IMR-90 (cell line): ENCODE results near the gene DEPDC5. TPM values are rescaled to one million over a fixed set of nuclear protein-coding genes. Genes with fewer than 3 reads are reported as not detected.

ENCODE experiments used
- ATAC-seq: fragments of 200-7000 bp; cut with Tn5 transposase; 2 replicates; pipeline ENCODE4 v1.9.1; 2020; ENCODE audit warnings: low read depth, mild to moderate bottlenecking, moderate library complexity
- BruUV-seq: library from RNA; stranded (reverse); fragments of 400-500 nt; replicated peaks from 2 replicates; lab custom pipeline; 2021; lab: Mats Ljungman, UMichigan
- CTCF ChIA-PET: fragments of 300-600 bp; formaldehyde crosslinking; extraction: SDS; loops from one replicate; lab custom pipeline; 2021; ENCODE audit warnings: antibody characterized with exemption; lab: Yijun Ruan, JAX
- POLR2A ChIA-PET: fragments of 300-600 bp; sonication (Branson Sonifier 250); formaldehyde crosslinking; loops from one replicate; lab custom pipeline; 2022; ENCODE audit warnings: antibody characterized with exemption; ENCODE audit not compliant: unreplicated experiment; lab: Charles Lee
- DNase-seq: peaks from one replicate; pipeline ENCODE4 v3.0.0; 2013
- H2AFZ ChIP-seq: replicated peaks from 2 replicates; pipeline ENCODE3; 2013; ENCODE audit warnings: low read length, mild to moderate bottlenecking; ENCODE audit not compliant: poor library complexity
- H2AK5ac ChIP-seq: 2 replicates; pipeline ENCODE4 v1.6.1; 2013; ENCODE audit warnings: low read depth, low read length, inconsistent platforms
- H2AK9ac ChIP-seq: replicated peaks from 2 replicates; pipeline ENCODE3; 2013; ENCODE audit warnings: mild to moderate bottlenecking, low read depth, low read length, moderate library complexity; ENCODE audit not compliant: poor library complexity
- H2BK120ac ChIP-seq: 2 replicates; pipeline ENCODE4 v1.6.1; 2013; ENCODE audit warnings: low read depth, low read length, inconsistent platforms
- H2BK15ac ChIP-seq: 3 replicates; pipeline ENCODE4 v1.6.1; 2013; ENCODE audit warnings: low read depth, low read length, inconsistent platforms
- H2BK20ac ChIP-seq: 2 replicates; pipeline ENCODE4 v1.6.1; 2013; ENCODE audit warnings: low read depth, mild to moderate bottlenecking, inconsistent platforms, low read length, moderate library complexity
- H2BK5ac ChIP-seq: 2 replicates; pipeline ENCODE4 v1.6.1; 2013; ENCODE audit warnings: mild to moderate bottlenecking, low read depth, low read length, inconsistent platforms; ENCODE audit not compliant: poor library complexity, severe bottlenecking
- H3K14ac ChIP-seq: replicated peaks from 2 replicates; pipeline ENCODE4 v1.6.1; 2013; ENCODE audit warnings: low read depth, low read length, inconsistent platforms
- H3K18ac ChIP-seq: 2 replicates; pipeline ENCODE4 v1.6.1; 2013; ENCODE audit warnings: low read depth, low read length, control low read depth
- H3K23ac ChIP-seq: 2 replicates; pipeline ENCODE4 v1.6.1; 2013; ENCODE audit warnings: low read depth, low read length, inconsistent platforms
- H3K27ac ChIP-seq: 2 replicates; pipeline ENCODE4 v1.5.1; 2013; ENCODE audit warnings: mild to moderate bottlenecking, control low read depth, low read length; ENCODE audit not compliant: insufficient read depth
- H3K27me3 ChIP-seq: 2 replicates; pipeline ENCODE4 v1.6.1; 2013; ENCODE audit warnings: low read length; ENCODE audit not compliant: control insufficient read depth, insufficient read depth
- H3K36me3 ChIP-seq: 2 replicates; pipeline ENCODE4 v1.6.1; 2013; ENCODE audit warnings: low read length, mixed read lengths; ENCODE audit not compliant: control insufficient read depth, insufficient read depth
- H3K4ac ChIP-seq: 2 replicates; pipeline ENCODE4 v1.6.1; 2013; ENCODE audit warnings: low read depth, low read length, inconsistent platforms
- H3K4me1 ChIP-seq: 2 replicates; pipeline ENCODE4 v1.6.1; 2013; ENCODE audit warnings: low read length, mixed read lengths; ENCODE audit not compliant: control insufficient read depth, insufficient read depth
- H3K4me2 ChIP-seq: 2 replicates; pipeline ENCODE4 v1.6.1; 2013; ENCODE audit warnings: low read depth, mild to moderate bottlenecking, control low read depth, low read length, moderate library complexity
- H3K4me3 ChIP-seq: 2 replicates; pipeline ENCODE4 v1.5.1; 2013; ENCODE audit warnings: low read depth, mild to moderate bottlenecking, control low read depth, low read length, moderate library complexity; ENCODE audit not compliant: insufficient read depth
- H3K56ac ChIP-seq: 2 replicates; pipeline ENCODE4 v1.6.1; 2013; ENCODE audit warnings: low read length, inconsistent platforms; ENCODE audit not compliant: insufficient read depth; ENCODE audit errors: extremely low read depth
- H3K79me1 ChIP-seq, 2 experiments: 2 replicates each; pipeline ENCODE4 v1.6.1; 2013; ENCODE audit warnings: low read length in 2 of 2, inconsistent platforms in 1 of 2, low read depth in 1 of 2
- H3K9ac ChIP-seq: 2 replicates; pipeline ENCODE4 v1.6.1; 2013; ENCODE audit warnings: low read depth, low read length, control low read depth
- H3K9me1 ChIP-seq: 2 replicates; pipeline ENCODE4 v1.6.1; 2013; ENCODE audit warnings: low read length, inconsistent platforms; ENCODE audit not compliant: insufficient read depth
- H3K9me3 ChIP-seq: 2 replicates; pipeline ENCODE4 v1.6.1; 2013; ENCODE audit warnings: low read length; ENCODE audit not compliant: control insufficient read depth, insufficient read depth
- H4K20me1 ChIP-seq: 2 replicates; pipeline ENCODE4 v1.6.1; 2013; ENCODE audit warnings: low read length, inconsistent platforms; ENCODE audit not compliant: insufficient read depth
- H4K5ac ChIP-seq: 2 replicates; pipeline ENCODE4 v1.6.1; 2013; ENCODE audit warnings: mild to moderate bottlenecking, low read depth, low read length, control low read depth
- H4K8ac ChIP-seq, 2 experiments: 2 replicates each; pipeline ENCODE4 v1.6.1; 2013; ENCODE audit warnings: low read depth in 2 of 2, low read length in 2 of 2, control low read depth in 1 of 2, inconsistent platforms in 1 of 2
- H4K91ac ChIP-seq: 2 replicates; pipeline ENCODE4 v1.6.1; 2013; ENCODE audit warnings: low read depth, low read length, inconsistent platforms; ENCODE audit not compliant: insufficient read depth
- BHLHE40 ChIP-seq: fragments of 150-350 bp; IDR thresholded peaks from 2 replicates; pipeline ENCODE4 v1.6.1; 2016; ENCODE audit warnings: mild to moderate bottlenecking, low read depth, low read length
- MAZ ChIP-seq: IDR thresholded peaks from 2 replicates; pipeline ENCODE4 v1.6.1; 2012; ENCODE audit warnings: low read depth, mild to moderate bottlenecking, low read length, improper control_type of control experiment, moderate library complexity, borderline replicate concordance
- RFX5 ChIP-seq: IDR thresholded peaks from 2 replicates; pipeline ENCODE4 v1.8.0; 2012; ENCODE audit warnings: low read depth, mild to moderate bottlenecking, low read length, moderate library complexity
- SMC3 ChIP-seq: fragments of 150-350 bp; IDR thresholded peaks from 2 replicates; pipeline ENCODE4 v1.6.1; 2016; ENCODE audit warnings: low read depth, mild to moderate bottlenecking, antibody characterized with exemption, low read length, moderate library complexity
- WGBS, 2 experiments: methylation state at CpG; one replicate each; pipeline versions ENCODE4 v1.1.5 to v1.1.7; 2013; ENCODE audit warnings: missing lambda C conversion rate in 2 of 2; ENCODE audit not compliant: insufficient read length in 1 of 2; ENCODE audit errors: extremely low coverage in 2 of 2; 5-methylcytosine and 5-hydroxymethylcytosine counted together
- dilution Hi-C: fragments of 300-500 bp; cut with HindIII; formaldehyde crosslinking; loops from one replicate; pipeline ENCODE4 v1.14.3; 2018; ENCODE audit warnings: low sequenced_read_pairs; ENCODE audit not compliant: unreplicated experiment
- in situ Hi-C: fragments of 300-500 bp; cut with MboI; formaldehyde crosslinking; loops from 3 replicates; pipeline ENCODE4 v1.14.3; 2019; ENCODE audit warnings: low sequenced_read_pairs, inconsistent platforms, mixed read lengths
- intact Hi-C: fragments of 100-400 bp; cut with micrococcal nuclease; formaldehyde crosslinking; loops from 2 replicates; pipeline ENCODE4 v1.10.0; 2022
- polyA plus RNA-seq, 3 experiments: library from polyadenylated mRNA; depleted of rRNA; stranded (reverse); fragments of >200 nt; gene quantifications; 2 replicates each; pipeline ENCODE4 v1.2.3, GENCODE V29; 2012; ENCODE audit warnings: low replicate concordance in 1 of 3
- total RNA-seq: library from RNA; depleted of rRNA; stranded (reverse); fragments of >200 nt; gene quantifications from 2 replicates; pipeline ENCODE4 v1.2.3, GENCODE V29; 2012

DEPDC5 gene
- total and polyA plus RNA-seq, 2 of the 4 experiments (the other 2 are of a cell fraction) = 6.6 to 12.9 TPM

DNA sequence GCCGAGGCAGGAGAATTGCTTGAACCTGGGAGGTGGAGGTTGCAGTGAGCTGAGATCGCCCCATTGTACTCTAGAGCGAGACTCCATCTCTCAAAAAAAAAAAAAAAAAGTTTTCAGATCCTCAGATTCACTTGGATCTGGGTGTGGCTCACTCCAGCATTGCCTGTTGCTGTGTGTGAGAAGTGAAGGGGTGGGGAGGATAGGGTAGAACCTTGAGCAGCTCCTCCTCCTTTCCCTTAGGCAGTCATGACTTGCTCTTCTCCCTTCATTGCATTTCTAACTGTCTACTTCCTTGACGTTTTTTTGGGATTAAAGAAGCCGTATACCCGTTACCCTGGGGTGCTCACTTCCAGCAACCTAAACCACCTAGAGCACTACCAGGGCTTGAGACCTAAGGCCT is 127.4 kb downstream of the DEPDC5 start:
- DNase-seq = no peak
- H3K27ac ChIP-seq = no peak overlapping the region
- in situ Hi-C loops = no loop called here
- no peak overlapping the region for H3K4me2 ChIP-seq
- H3K4me3 ChIP-seq = no peak overlapping the region
- dilution Hi-C loops = no loop called here
- intact Hi-C loops = no loop called here
- no peak overlapping the region for H2BK15ac ChIP-seq
- H3K18ac ChIP-seq = no peak overlapping the region
- no peak overlapping the region for H2BK20ac ChIP-seq
- no peak overlapping the region for H3K4ac ChIP-seq
- H3K36me3 ChIP-seq = peaks cover 11% of the 10 kb centered on the region
- H3K9me1 ChIP-seq = 0 out of 2 replicates have a peak, but pooled peaks cover 3% of the 10 kb centered on the region
- no peak overlapping the region for H2AK5ac ChIP-seq
- ChIA-PET POLR2A (no interaction called here), CTCF (no interaction called here)
- no peak overlapping the region for H2BK5ac ChIP-seq
- H3K9ac ChIP-seq = no peak overlapping the region
- no peak overlapping the region for H3K23ac ChIP-seq
- H3K79me1 ChIP-seq = no peaks in the 10 kb centered on the region
- BruUV-seq = no TSS peak
- H3K9me3 ChIP-seq = no peaks in the 10 kb centered on the region
- no peak overlapping the region for H3K56ac ChIP-seq
- ATAC-seq = no peak
- H4K91ac ChIP-seq = no peak overlapping the region
- no peak overlapping the region for H4K8ac ChIP-seq
- no peak overlapping the region for H2BK120ac ChIP-seq
- H3K14ac ChIP-seq = no peak overlapping the region
- no peak overlapping the region for H2AFZ ChIP-seq
- no CpG with 5 or more reads among the region's 6 CpGs for WGBS, 2 experiments
- H2AK9ac ChIP-seq = no peak overlapping the region
- H4K20me1 ChIP-seq = no peaks in the 10 kb centered on the region
- TF ChIP-seq RFX5 (no peak), SMC3 (no peak), BHLHE40 (no peak), MAZ (no peak)
- no peak overlapping the region for H4K5ac ChIP-seq
- H3K4me1 ChIP-seq = no peaks in the 10 kb centered on the region
- no peaks in the 10 kb centered on the region for H3K27me3 ChIP-seq
